H9 (cell line): ENCODE measurements around the gene IGLON5. TPM values are rescaled to one million over a fixed set of nuclear protein-coding genes. Genes with fewer than 3 reads are reported as not detected.
A peak's percentile ranks its signal among the peaks of the same experiment; 100 is the strongest.

ENCODE experiments used
- DNase-seq: peaks from one replicate; pipeline ENCODE4 v3.0.0-alpha.2; 2017
- H2AFZ ChIP-seq: one replicate; pipeline ENCODE4 v1.6.1; 2013; ENCODE audit warnings: mild to moderate bottlenecking, low read length, control low read depth, moderate library complexity
- H2AK5ac ChIP-seq: 2 replicates; pipeline ENCODE4 v1.6.1; 2013; ENCODE audit warnings: low read length, control low read depth, mixed read lengths; ENCODE audit not compliant: insufficient read length
- H2BK120ac ChIP-seq: one replicate; pipeline ENCODE4 v1.6.1; 2013; ENCODE audit warnings: low read depth, mild to moderate bottlenecking, low read length, control low read depth, inconsistent platforms; ENCODE audit not compliant: poor library complexity, severe bottlenecking
- H2BK12ac ChIP-seq: 2 replicates; pipeline ENCODE4 v1.6.1; 2013; ENCODE audit warnings: low read length, control low read depth, mixed read lengths, low read depth; ENCODE audit not compliant: insufficient read length
- H2BK15ac ChIP-seq: 2 replicates; pipeline ENCODE4 v1.6.1; 2013; ENCODE audit warnings: low read depth, low read length, control low read depth
- H2BK20ac ChIP-seq: one replicate; pipeline ENCODE4 v1.6.1; 2013; ENCODE audit warnings: low read depth, mild to moderate bottlenecking, low read length, control low read depth, inconsistent platforms; ENCODE audit not compliant: poor library complexity, severe bottlenecking
- H2BK5ac ChIP-seq: 2 replicates; pipeline ENCODE4 v1.6.1; 2013; ENCODE audit warnings: low read length, control low read depth, mixed read lengths; ENCODE audit not compliant: insufficient read length
- H3K14ac ChIP-seq: 2 replicates; pipeline ENCODE4 v1.6.1; 2013; ENCODE audit warnings: low read length, control low read depth; ENCODE audit not compliant: insufficient read depth
- H3K18ac ChIP-seq: 2 replicates; pipeline ENCODE4 v1.6.1; 2013; ENCODE audit warnings: low read depth, mild to moderate bottlenecking, mixed read lengths, low read length, control low read depth; ENCODE audit not compliant: insufficient read length
- H3K23ac ChIP-seq: 2 replicates; pipeline ENCODE4 v1.6.1; 2013; ENCODE audit warnings: low read length, control low read depth, mixed read lengths, low read depth; ENCODE audit not compliant: insufficient read length
- H3K23me2 ChIP-seq: 2 replicates; pipeline ENCODE4 v1.6.1; 2013; ENCODE audit warnings: low read depth, mild to moderate bottlenecking, mixed read lengths, low read length, control low read depth; ENCODE audit not compliant: insufficient read length, poor library complexity, severe bottlenecking
- H3K27ac ChIP-seq: 2 replicates; pipeline ENCODE4 v1.5.1; 2013; ENCODE audit warnings: low read length, control low read depth, mixed read lengths, low read depth; ENCODE audit not compliant: insufficient read length
- H3K27me3 ChIP-seq: 2 replicates; pipeline ENCODE4 v1.6.1; 2013; ENCODE audit warnings: low read length, control low read depth, inconsistent platforms; ENCODE audit not compliant: insufficient read depth
- H3K4ac ChIP-seq: 2 replicates; pipeline ENCODE4 v1.6.1; 2013; ENCODE audit warnings: low read depth, mild to moderate bottlenecking, control low read depth, inconsistent platforms, low read length, moderate library complexity
- H3K4me1 ChIP-seq: 2 replicates; pipeline ENCODE4 v1.6.1; 2013; ENCODE audit warnings: low read length, control low read depth, inconsistent platforms; ENCODE audit not compliant: insufficient read depth
- H3K4me2 ChIP-seq: 2 replicates; pipeline ENCODE4 v1.6.1; 2013; ENCODE audit warnings: low read length, control low read depth, mixed read lengths; ENCODE audit not compliant: insufficient read length, insufficient read depth
- H3K56ac ChIP-seq: 2 replicates; pipeline ENCODE4 v1.6.1; 2013; ENCODE audit warnings: low read depth, mild to moderate bottlenecking, mixed read lengths, low read length, control low read depth; ENCODE audit not compliant: insufficient read length
- H3K79me1 ChIP-seq: 2 replicates; pipeline ENCODE4 v1.6.1; 2013; ENCODE audit warnings: low read depth, mild to moderate bottlenecking, moderate library complexity, low read length, control low read depth, inconsistent platforms; ENCODE audit not compliant: insufficient read depth, poor library complexity, severe bottlenecking
- H3K79me2 ChIP-seq: 2 replicates; pipeline ENCODE4 v1.6.1; 2013; ENCODE audit warnings: low read length, control low read depth, inconsistent platforms; ENCODE audit not compliant: insufficient read depth
- H3K9ac ChIP-seq: 2 replicates; pipeline ENCODE4 v1.6.1; 2013; ENCODE audit warnings: low read length, control low read depth, mixed read lengths; ENCODE audit not compliant: insufficient read length; ENCODE audit errors: extremely low read depth
- H3K9me3 ChIP-seq: one replicate; pipeline ENCODE4 v1.6.1; 2013; ENCODE audit warnings: low read depth, low read length, inconsistent platforms; ENCODE audit not compliant: control insufficient read depth
- H3T11ph ChIP-seq: one replicate; pipeline ENCODE4 v1.6.1; 2013; ENCODE audit warnings: mild to moderate bottlenecking, low read length, control low read depth, inconsistent platforms
- H4K20me1 ChIP-seq: one replicate; pipeline ENCODE4 v1.6.1; 2013; ENCODE audit not compliant: control insufficient read depth, insufficient read length, insufficient read depth
- H4K5ac ChIP-seq: 2 replicates; pipeline ENCODE4 v1.6.1; 2013; ENCODE audit warnings: low read depth, mild to moderate bottlenecking, mixed read lengths, low read length, control low read depth; ENCODE audit not compliant: insufficient read length
- H4K8ac ChIP-seq: replicated peaks from 2 replicates; pipeline ENCODE4 v1.6.1; 2013; ENCODE audit warnings: low read length, control low read depth, mixed read lengths, low read depth; ENCODE audit not compliant: insufficient read length
- H4K91ac ChIP-seq: 2 replicates; pipeline ENCODE4 v1.6.1; 2013; ENCODE audit warnings: low read depth, mild to moderate bottlenecking, moderate library complexity, mixed read lengths, low read length, control low read depth; ENCODE audit not compliant: insufficient read length
- H3K27ac Mint-ChIP-seq, 3 experiments: 2 replicates in 2 of 3; 3 replicates in 1 of 3; pipeline ENCODE4 v1.8.0; 2020 to 2021; ENCODE audit warnings: mixed read lengths in 3 of 3, mild to moderate bottlenecking in 1 of 3, moderate library complexity in 1 of 3
- H3K27me3 Mint-ChIP-seq: 2 replicates; pipeline ENCODE4 v1.8.0; 2021; ENCODE audit warnings: low read depth, mild to moderate bottlenecking, moderate library complexity, mixed read lengths
- H3K36me3 Mint-ChIP-seq, 3 experiments: 2 replicates in 2 of 3; 3 replicates in 1 of 3; pipeline ENCODE4 v1.8.0; 2020 to 2021; ENCODE audit warnings: low read depth in 3 of 3, mixed read lengths in 3 of 3; ENCODE audit not compliant: insufficient read depth in 1 of 3
- H3K4me1 Mint-ChIP-seq, 2 experiments: 2 replicates each; pipeline ENCODE4 v1.8.0; 2020; ENCODE audit warnings: mixed read lengths in 2 of 2
- H3K4me3 Mint-ChIP-seq, 2 experiments: 2 replicates in 1 of 2; 3 replicates in 1 of 2; pipeline ENCODE4 v1.8.0; 2020 to 2021; ENCODE audit warnings: mild to moderate bottlenecking in 2 of 2, mixed read lengths in 2 of 2, moderate library complexity in 1 of 2
- H3K9me3 Mint-ChIP-seq, 2 experiments: 2 replicates in 1 of 2; 3 replicates in 1 of 2; pipeline ENCODE4 v1.8.0; 2020; ENCODE audit warnings: mild to moderate bottlenecking in 2 of 2, mixed read lengths in 2 of 2, moderate library complexity in 1 of 2
- WGBS: extraction: QIAGEN DNeasy Blood & Tissue Kit; methylation state at CpG from one replicate; pipeline ENCODE4 v1.1.7; 2013; ENCODE audit warnings: missing lambda C conversion rate, low lambda C conversion rate, mixed read lengths; ENCODE audit not compliant: insufficient read length; ENCODE audit errors: extremely low coverage; 5-methylcytosine and 5-hydroxymethylcytosine counted together
- total RNA-seq: library from RNA; stranded (reverse); gene quantifications from 2 replicates; pipeline ENCODE4 v1.2.1, GENCODE V29; 2021
- TF ChIP-seq, protein P1 (sequence below): fragments of 200-600 bp; sonication (generic); conservative IDR thresholded peaks from 3 replicates; pipeline ENCODE4 v1.8.0; 2021; ENCODE audit warnings: antibody characterized with exemption, mild to moderate bottlenecking

IGLON5 gene
- total RNA-seq, 1 experiment from 2014 or later: 41.4 TPM

- H2BK20ac ChIP-seq: no peak overlapping the region
- H3K56ac ChIP-seq: no peak overlapping the region
- no CpG with 5 or more reads among the region's 4 CpGs for WGBS
- no peaks in the 10 kb centered on the region for H3K9me3 Mint-ChIP-seq
- H4K91ac ChIP-seq: no peak overlapping the region
- H4K8ac ChIP-seq: no peak overlapping the region
- no peaks in the 10 kb centered on the region for H3K23me2 ChIP-seq
- H3K18ac ChIP-seq: no peak overlapping the region
- H3K79me2 ChIP-seq: no peaks in the 10 kb centered on the region
- DNase-seq: no peak
- no peaks in the 10 kb centered on the region for H3K79me1 ChIP-seq
- no peaks in the 10 kb centered on the region for H3K27me3 Mint-ChIP-seq
- H3K27ac ChIP-seq: no peak overlapping the region
- peaks cover 25 to 26% of the 10 kb centered on the region in 2 experiments for H3K4me1 Mint-ChIP-seq
- no peak overlapping the region for H2BK12ac ChIP-seq
- TF ChIP-seq, protein P1, sequence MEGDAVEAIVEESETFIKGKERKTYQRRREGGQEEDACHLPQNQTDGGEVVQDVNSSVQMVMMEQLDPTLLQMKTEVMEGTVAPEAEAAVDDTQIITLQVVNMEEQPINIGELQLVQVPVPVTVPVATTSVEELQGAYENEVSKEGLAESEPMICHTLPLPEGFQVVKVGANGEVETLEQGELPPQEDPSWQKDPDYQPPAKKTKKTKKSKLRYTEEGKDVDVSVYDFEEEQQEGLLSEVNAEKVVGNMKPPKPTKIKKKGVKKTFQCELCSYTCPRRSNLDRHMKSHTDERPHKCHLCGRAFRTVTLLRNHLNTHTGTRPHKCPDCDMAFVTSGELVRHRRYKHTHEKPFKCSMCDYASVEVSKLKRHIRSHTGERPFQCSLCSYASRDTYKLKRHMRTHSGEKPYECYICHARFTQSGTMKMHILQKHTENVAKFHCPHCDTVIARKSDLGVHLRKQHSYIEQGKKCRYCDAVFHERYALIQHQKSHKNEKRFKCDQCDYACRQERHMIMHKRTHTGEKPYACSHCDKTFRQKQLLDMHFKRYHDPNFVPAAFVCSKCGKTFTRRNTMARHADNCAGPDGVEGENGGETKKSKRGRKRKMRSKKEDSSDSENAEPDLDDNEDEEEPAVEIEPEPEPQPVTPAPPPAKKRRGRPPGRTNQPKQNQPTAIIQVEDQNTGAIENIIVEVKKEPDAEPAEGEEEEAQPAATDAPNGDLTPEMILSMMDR: no peak
- no peak overlapping the region for H3T11ph ChIP-seq
- H3K4ac ChIP-seq: no peak overlapping the region
- peak overlapping the region in 1 of 3 experiments; percentile 84; a peak in 1 of 7 replicates for H3K27ac Mint-ChIP-seq
- H2BK120ac ChIP-seq: no peak overlapping the region
- H3K27me3 ChIP-seq: no peaks in the 10 kb centered on the region
- no peak overlapping the region for H3K4me3 Mint-ChIP-seq
- H3K23ac ChIP-seq: no peak overlapping the region
- H3K9ac ChIP-seq: no peak overlapping the region
- no peak overlapping the region for H3K14ac ChIP-seq
- H2BK5ac ChIP-seq: no peak overlapping the region
- no peaks in the 10 kb centered on the region for H4K20me1 ChIP-seq
- no peak overlapping the region for H2AK5ac ChIP-seq
- no peak overlapping the region for H3K4me2 ChIP-seq
- H3K9me3 ChIP-seq: no peaks in the 10 kb centered on the region
- no peaks in the 10 kb centered on the region for H3K36me3 Mint-ChIP-seq
- H2BK15ac ChIP-seq: no peak overlapping the region
- H3K4me1 ChIP-seq: no peaks in the 10 kb centered on the region
- no peak overlapping the region for H4K5ac ChIP-seq
- no peak overlapping the region for H2AFZ ChIP-seq
These were observed 47.9 kb downstream of the IGLON5 start for GRCh38 chr19:51359294-51359693.
